Natural killer cell (primary cell): ENCODE data around the gene HS3ST3B1. TPM values are rescaled to one million over a fixed set of nuclear protein-coding genes. Genes with fewer than 3 reads are reported as not detected.
A peak's percentile ranks its signal among the peaks of the same experiment; 100 is the strongest.

ENCODE experiments used
- ATAC-seq, 3 donors: fragments of 150-1000 bp in 2 of 3; fragments of 200-7000 bp in 1 of 3; cut with Tn5 transposase; 1 replicate in 1 of 3; 2 replicates in 2 of 3; pipeline ENCODE4 v1.10.0; 2021; ENCODE audit warnings: mild to moderate bottlenecking in 2 of 3, moderate library complexity in 2 of 3
- DNase-seq, 2 donors: peaks; one replicate each; pipeline versions ENCODE4 v3.0.0 to v3.0.0-alpha.2; 2013 to 2021; ENCODE audit warnings: mixed read lengths in 1 of 2
- H3K27ac ChIP-seq: one replicate; pipeline ENCODE4 v1.5.1; 2013; ENCODE audit warnings: mild to moderate bottlenecking, low read length
- H3K27me3 ChIP-seq: one replicate; pipeline ENCODE4 v1.6.1; 2013; ENCODE audit warnings: low read length; ENCODE audit not compliant: control insufficient read depth, insufficient read depth
- H3K36me3 ChIP-seq: one replicate; pipeline ENCODE4 v1.6.1; 2013; ENCODE audit warnings: low read length; ENCODE audit not compliant: control insufficient read depth, insufficient read depth
- H3K4me1 ChIP-seq: one replicate; pipeline ENCODE4 v1.6.1; 2013; ENCODE audit warnings: low read length; ENCODE audit not compliant: control insufficient read depth, insufficient read depth
- H3K4me3 ChIP-seq: one replicate; pipeline ENCODE4 v1.5.1; 2013; ENCODE audit warnings: low read length
- H3K9me3 ChIP-seq: one replicate; pipeline ENCODE4 v1.6.1; 2013; ENCODE audit warnings: low read length; ENCODE audit not compliant: control insufficient read depth, insufficient read depth
- H3K27ac Mint-ChIP-seq, 2 donors: one replicate each; pipeline ENCODE4 v1.8.0; 2022; ENCODE audit warnings: mild to moderate bottlenecking in 2 of 2, mixed read lengths in 2 of 2, moderate library complexity in 1 of 2
- H3K27me3 Mint-ChIP-seq, 2 donors: one replicate each; pipeline ENCODE4 v1.8.0; 2022; ENCODE audit warnings: low read depth in 2 of 2, mixed read lengths in 2 of 2
- H3K36me3 Mint-ChIP-seq: one replicate; pipeline ENCODE4 v1.8.0; 2022; ENCODE audit warnings: mixed read lengths
- H3K4me1 Mint-ChIP-seq, 2 donors: one replicate each; pipeline ENCODE4 v1.8.0; 2022; ENCODE audit warnings: mixed read lengths in 2 of 2
- H3K4me3 Mint-ChIP-seq: one replicate; pipeline ENCODE4 v1.8.0; 2022; ENCODE audit warnings: mild to moderate bottlenecking, moderate library complexity, mixed read lengths
- H3K9me3 Mint-ChIP-seq, 2 donors: one replicate each; pipeline ENCODE4 v1.8.0; 2022; ENCODE audit warnings: mixed read lengths in 2 of 2
- WGBS: methylation state at CpG from one replicate; pipeline ENCODE4 v1.1.7; 2013; ENCODE audit warnings: missing lambda C conversion rate; ENCODE audit not compliant: insufficient coverage; 5-methylcytosine and 5-hydroxymethylcytosine counted together
- intact Hi-C: fragments of 100-400 bp; cut with micrococcal nuclease; formaldehyde crosslinking; loops from one replicate; pipeline ENCODE4 v1.14.2; 2022
- total RNA-seq, 4 donors: library from RNA; stranded (reverse); fragments of 120-200 nt in 1 of 4; gene quantifications; one replicate each; pipeline versions ENCODE4 v1.2.3 to v1.2.4, GENCODE V29; 2013 to 2022
- TF ChIP-seq, protein P1 (sequence below): fragments of 200-600 bp; IDR thresholded peaks from one replicate; pipeline ENCODE4 v1.8.0; 2022; ENCODE audit warnings: antibody characterized with exemption

HS3ST3B1 gene
- total RNA-seq, 3 donors from 2014 or later (not counting 1 experiment from before 2014, with no cell fraction given): 14.1 to 18.6 (median 17.1) TPM

DNA sequence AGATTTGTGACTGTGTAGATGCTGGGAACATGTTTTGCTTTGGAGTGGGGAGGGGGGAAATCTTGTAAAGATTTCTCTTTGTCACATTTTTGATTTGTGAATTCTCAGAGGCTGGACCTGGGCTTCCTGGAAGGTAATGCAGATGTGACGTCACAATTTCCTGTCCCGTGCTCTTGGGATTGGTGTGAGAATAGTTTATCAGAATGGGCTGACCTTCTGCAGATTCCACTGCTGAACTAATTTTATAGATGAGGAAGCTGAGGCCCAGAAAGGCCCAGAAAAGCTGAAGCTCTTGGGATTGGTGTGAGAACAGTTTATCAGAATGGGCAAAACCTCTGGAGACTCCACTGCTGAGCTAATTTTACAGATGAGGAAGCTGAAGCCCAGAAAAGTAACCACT lies 34.0 kb downstream of the HS3ST3B1 start:
- TF ChIP-seq, protein P1, sequence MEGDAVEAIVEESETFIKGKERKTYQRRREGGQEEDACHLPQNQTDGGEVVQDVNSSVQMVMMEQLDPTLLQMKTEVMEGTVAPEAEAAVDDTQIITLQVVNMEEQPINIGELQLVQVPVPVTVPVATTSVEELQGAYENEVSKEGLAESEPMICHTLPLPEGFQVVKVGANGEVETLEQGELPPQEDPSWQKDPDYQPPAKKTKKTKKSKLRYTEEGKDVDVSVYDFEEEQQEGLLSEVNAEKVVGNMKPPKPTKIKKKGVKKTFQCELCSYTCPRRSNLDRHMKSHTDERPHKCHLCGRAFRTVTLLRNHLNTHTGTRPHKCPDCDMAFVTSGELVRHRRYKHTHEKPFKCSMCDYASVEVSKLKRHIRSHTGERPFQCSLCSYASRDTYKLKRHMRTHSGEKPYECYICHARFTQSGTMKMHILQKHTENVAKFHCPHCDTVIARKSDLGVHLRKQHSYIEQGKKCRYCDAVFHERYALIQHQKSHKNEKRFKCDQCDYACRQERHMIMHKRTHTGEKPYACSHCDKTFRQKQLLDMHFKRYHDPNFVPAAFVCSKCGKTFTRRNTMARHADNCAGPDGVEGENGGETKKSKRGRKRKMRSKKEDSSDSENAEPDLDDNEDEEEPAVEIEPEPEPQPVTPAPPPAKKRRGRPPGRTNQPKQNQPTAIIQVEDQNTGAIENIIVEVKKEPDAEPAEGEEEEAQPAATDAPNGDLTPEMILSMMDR: no peak
- DNase-seq (no peak), ATAC-seq (peak in 1 of 3 donors; percentile 34)
- Histone ChIP-seq H3K27ac (no peak overlapping the region), H3K4me1 (peaks cover 47% of the 10 kb centered on the region), H3K9me3 (no peaks in the 10 kb centered on the region), H3K27me3 (no peaks in the 10 kb centered on the region), H3K36me3 (no peaks in the 10 kb centered on the region), H3K4me3 (no peak overlapping the region)
- Mint-ChIP-seq H3K36me3 (no peaks in the 10 kb centered on the region), H3K27me3 (no peaks in the 10 kb centered on the region), H3K9me3 (no peaks in the 10 kb centered on the region), H3K4me3 (peak overlapping the region; percentile 21), H3K4me1 (peaks cover 83 to 91% of the 10 kb centered on the region in 2 donors), H3K27ac (peak overlapping the region; percentile 45 to 78)
- WGBS: 11% methylated on average over 2 of the region's 2 CpGs
- intact Hi-C loops: no loop called here

DNA sequence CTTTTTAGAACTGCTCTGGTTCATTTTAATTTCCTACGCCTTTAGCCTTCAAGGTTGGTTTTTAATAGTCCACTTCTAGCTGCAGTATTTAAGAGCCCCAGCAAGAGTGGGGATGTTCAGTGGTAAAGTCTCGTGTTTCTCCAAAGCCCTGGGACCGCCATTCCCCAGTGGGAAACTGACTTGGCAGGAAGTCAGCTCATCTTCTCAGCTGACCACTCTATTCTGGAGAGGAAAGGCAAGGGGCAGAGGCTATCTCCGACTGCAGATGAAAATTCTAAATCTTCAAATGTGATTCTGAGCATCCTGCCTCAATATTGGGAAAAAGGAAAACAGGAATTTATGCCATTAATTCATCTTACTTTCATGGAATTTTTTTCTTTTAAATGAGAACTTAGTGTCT lies 35.5 kb downstream of the HS3ST3B1 start:
- peaks cover 46% of the 10 kb centered on the region for H3K4me1 ChIP-seq
- intact Hi-C loops: no loop called here
- H3K36me3 ChIP-seq: no peaks in the 10 kb centered on the region
- Mint-ChIP-seq H3K27ac (peak overlapping the region; percentile 10 to 78), H3K4me1 (peaks cover 83 to 91% of the 10 kb centered on the region in 2 donors), H3K9me3 (no peaks in the 10 kb centered on the region), H3K36me3 (no peaks in the 10 kb centered on the region), H3K27me3 (no peaks in the 10 kb centered on the region), H3K4me3 (no peak overlapping the region)
- WGBS: 94% methylated on average over 3 of the region's 4 CpGs
- TF ChIP-seq, protein P1: no peak
- no peak overlapping the region for H3K27ac ChIP-seq
- ATAC-seq (no peak), DNase-seq (no peak)
- no peaks in the 10 kb centered on the region for H3K9me3 ChIP-seq
- no peak overlapping the region for H3K4me3 ChIP-seq
- no peaks in the 10 kb centered on the region for H3K27me3 ChIP-seq

DNA sequence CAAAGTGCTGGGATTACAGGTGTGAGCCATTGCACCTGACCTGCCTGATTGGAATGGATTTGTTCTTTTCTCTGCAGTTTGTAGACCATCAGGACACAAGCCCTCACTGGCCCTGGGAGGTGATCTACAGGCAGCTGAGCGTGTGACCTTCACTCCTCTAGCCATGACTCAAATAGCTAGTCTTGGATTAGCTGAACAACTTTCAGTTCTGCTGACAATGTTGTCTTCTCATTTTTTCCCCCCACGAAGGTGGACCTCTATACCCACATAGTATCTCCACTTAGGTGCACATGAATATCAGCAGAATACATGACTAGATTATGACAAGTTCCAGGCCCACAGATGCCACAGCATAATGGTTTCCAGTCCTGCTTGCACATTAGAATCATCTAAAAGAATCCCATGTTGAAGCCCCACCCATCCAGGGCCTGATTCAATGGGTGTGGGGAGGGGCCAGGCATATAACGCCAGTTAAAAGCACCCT lies 36.8 kb downstream of the HS3ST3B1 start:
- H3K4me1 Mint-ChIP-seq: peaks cover 78 to 84% of the 10 kb centered on the region in 2 donors

More for the DNA sequence above, 36.8 kb downstream of the HS3ST3B1 start:
- no peak overlapping the region for H3K27ac ChIP-seq
- no peak overlapping the region for H3K4me3 Mint-ChIP-seq
- no peaks in the 10 kb centered on the region for H3K36me3 Mint-ChIP-seq
- no peaks in the 10 kb centered on the region for H3K27me3 ChIP-seq
- no peaks in the 10 kb centered on the region for H3K9me3 ChIP-seq
- TF ChIP-seq, protein P1: no peak
- H3K4me1 ChIP-seq: peaks cover 45% of the 10 kb centered on the region
- ATAC-seq: no peak
- H3K4me3 ChIP-seq: no peak overlapping the region
- H3K9me3 Mint-ChIP-seq: no peaks in the 10 kb centered on the region
- DNase-seq: no peak
- H3K27ac Mint-ChIP-seq: peak overlapping the region in 1 of 2 donors; percentile 78
- H3K27me3 Mint-ChIP-seq: no peaks in the 10 kb centered on the region
- no peaks in the 10 kb centered on the region for H3K36me3 ChIP-seq
- 75% methylated on average over 3 of the region's 3 CpGs for WGBS
- intact Hi-C loops: no loop called here
